Stomach (tissue), 9 donors: ENCODE measurements around the gene COL4A1. TPM values are rescaled to one million over a fixed set of nuclear protein-coding genes. Genes with fewer than 3 reads are reported as not detected.

Source experiments
- DNase-seq, 2 donors: peaks; one replicate each; pipeline versions ENCODE4 v3.0.0 to v3.0.0-alpha.2; 2013 to 2019
- H3K27ac ChIP-seq, 5 donors: fragments of 200-600 bp in 4 of 5; sonication (generic) in 4 of 5; one replicate each; pipeline ENCODE4 v1.5.1; 2013 to 2019; ENCODE audit warnings: mild to moderate bottlenecking in 1 of 5, moderate library complexity in 1 of 5
- H3K27me3 ChIP-seq, 3 donors: fragments of 200-600 bp; sonication (generic); one replicate each; pipeline ENCODE4 v1.5.1; 2017 to 2019; ENCODE audit warnings: mixed run types in 1 of 3
- H3K36me3 ChIP-seq, 4 donors: fragments of 200-600 bp; sonication (generic); 1 replicate in 3 of 4; 2 replicates in 1 of 4; pipeline ENCODE4 v1.5.1; 2016 to 2019
- H3K4me1 ChIP-seq, 4 donors: fragments of 200-600 bp; sonication (generic); one replicate each; pipeline ENCODE4 v1.5.1; 2016 to 2019
- H3K4me3 ChIP-seq, 4 donors: fragments of 200-600 bp; sonication (generic) in 3 of 4; one replicate each; pipeline ENCODE4 v1.5.1; 2016 to 2019; ENCODE audit warnings: mild to moderate bottlenecking in 1 of 4
- H3K9me3 ChIP-seq, 4 donors: fragments of 200-600 bp; sonication (generic); one replicate each; pipeline ENCODE4 v1.5.1; 2016 to 2019
- EP300 ChIP-seq: sonication (generic); formaldehyde crosslinking; IDR thresholded peaks from one replicate; pipeline ENCODE4 v1.6.1; 2017; ENCODE audit warnings: antibody characterized with exemption
- POLR2A ChIP-seq, 4 donors: fragments of 450-650 bp; IDR thresholded peaks; one replicate each; pipeline ENCODE4 v1.6.1; 2016; ENCODE audit warnings: antibody characterized with exemption in 4 of 4, control low read depth in 2 of 4, mild to moderate bottlenecking in 1 of 4, moderate library complexity in 1 of 4
- POLR2AphosphoS5 ChIP-seq, 3 donors: sonication (generic); formaldehyde crosslinking; IDR thresholded peaks; one replicate each; pipeline ENCODE4 v1.6.1; 2016; ENCODE audit warnings: antibody characterized with exemption in 3 of 3
- WGBS, 5 donors: extraction: QIAGEN DNeasy Blood & Tissue Kit in 3 of 5; methylation state at CpG; one replicate each; pipeline versions ENCODE4 v1.1.5 to v1.1.7; 2013 to 2018; 5-methylcytosine and 5-hydroxymethylcytosine counted together
- intact Hi-C: fragments of 100-400 bp; cut with DNase I; formaldehyde crosslinking; loops from one replicate; pipeline ENCODE4 v1.15.1; 2023; ENCODE audit warnings: low total_unique reads
- polyA plus RNA-seq, 3 donors: library from polyadenylated mRNA; stranded (reverse); fragments of 200-250 nt; gene quantifications; one replicate each; pipeline ENCODE4 v1.2.3, GENCODE V29; 2013
- total RNA-seq, 5 donors: library from RNA; depleted of rRNA; stranded (reverse); fragments of >200 nt; gene quantifications; one replicate each; pipeline versions ENCODE4 v1.1.0 to v1.2.3, GENCODE V29; 2014 to 2016
- TF ChIP-seq, protein P1 (sequence below), 7 experiments: fragments of 450-650 bp in 4 of 7; fragments of 200-600 bp in 3 of 7; sonication (generic) in 3 of 7; IDR thresholded peaks; one replicate each; pipeline ENCODE4 v1.5.1; 2016 to 2019; ENCODE audit warnings: antibody characterized with exemption in 7 of 7, control low read depth in 2 of 7, mild to moderate bottlenecking in 1 of 7
- donor health status: healthy with polysubstance abuse.
- donor health status: Bipolar disorder and iron deficiency.
- donor health status: healthy.

COL4A1 gene
- total and polyA plus RNA-seq, 8 donors = 18.8 to 798 (median 133) TPM

DNA sequence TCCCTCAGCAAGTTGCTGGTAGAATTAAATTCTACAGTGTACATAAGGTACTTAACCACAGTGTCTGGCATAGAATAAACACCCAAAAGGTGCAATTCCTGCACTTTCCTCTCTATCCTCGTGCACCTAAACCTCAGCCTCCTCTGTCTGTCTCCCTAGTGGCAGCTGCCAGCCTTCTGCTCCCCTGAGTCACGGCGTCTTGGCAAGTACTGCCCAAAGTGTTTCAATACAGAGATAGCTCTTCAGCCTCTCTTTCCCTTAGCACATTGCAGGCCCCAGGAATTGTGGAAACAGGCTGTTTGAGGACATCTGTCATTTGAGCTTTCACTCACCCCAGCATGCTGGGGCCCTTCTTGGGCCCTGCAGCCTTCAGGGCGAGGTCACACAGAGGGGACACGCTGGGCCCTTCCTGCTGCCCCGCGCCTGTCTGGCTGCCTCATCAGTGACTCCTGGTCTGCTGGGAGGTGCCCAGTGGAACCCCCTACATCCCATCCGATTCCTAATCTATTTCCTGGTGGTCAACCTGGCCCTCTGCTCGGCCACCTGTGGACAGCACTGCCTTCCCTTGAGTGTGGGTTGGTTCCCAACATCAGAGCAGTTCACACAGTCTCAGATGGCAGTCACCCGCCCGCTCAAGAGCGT lies 19.4 kb upstream of the COL4A1 start:
- TF ChIP-seq, protein P1, sequence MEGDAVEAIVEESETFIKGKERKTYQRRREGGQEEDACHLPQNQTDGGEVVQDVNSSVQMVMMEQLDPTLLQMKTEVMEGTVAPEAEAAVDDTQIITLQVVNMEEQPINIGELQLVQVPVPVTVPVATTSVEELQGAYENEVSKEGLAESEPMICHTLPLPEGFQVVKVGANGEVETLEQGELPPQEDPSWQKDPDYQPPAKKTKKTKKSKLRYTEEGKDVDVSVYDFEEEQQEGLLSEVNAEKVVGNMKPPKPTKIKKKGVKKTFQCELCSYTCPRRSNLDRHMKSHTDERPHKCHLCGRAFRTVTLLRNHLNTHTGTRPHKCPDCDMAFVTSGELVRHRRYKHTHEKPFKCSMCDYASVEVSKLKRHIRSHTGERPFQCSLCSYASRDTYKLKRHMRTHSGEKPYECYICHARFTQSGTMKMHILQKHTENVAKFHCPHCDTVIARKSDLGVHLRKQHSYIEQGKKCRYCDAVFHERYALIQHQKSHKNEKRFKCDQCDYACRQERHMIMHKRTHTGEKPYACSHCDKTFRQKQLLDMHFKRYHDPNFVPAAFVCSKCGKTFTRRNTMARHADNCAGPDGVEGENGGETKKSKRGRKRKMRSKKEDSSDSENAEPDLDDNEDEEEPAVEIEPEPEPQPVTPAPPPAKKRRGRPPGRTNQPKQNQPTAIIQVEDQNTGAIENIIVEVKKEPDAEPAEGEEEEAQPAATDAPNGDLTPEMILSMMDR (IDR thresholded peaks at IDR 0.05) = no peak
- no peak for TF ChIP-seq POLR2A (IDR thresholded peaks at IDR 0.05)
- TF ChIP-seq EP300 = no peak
- no peak for TF ChIP-seq POLR2AphosphoS5 (IDR thresholded peaks at IDR 0.05)
- no peaks in the 10 kb centered on the region for H3K9me3 ChIP-seq
- peaks cover 0 to 83% (median 50%) of the 10 kb centered on the region in 4 donors for H3K4me1 ChIP-seq
- no peak for DNase-seq
- no peaks in the 10 kb centered on the region for H3K36me3 ChIP-seq
- no peaks in the 10 kb centered on the region for H3K27me3 ChIP-seq
- peak overlapping the region in 4 of 5 donors; percentile 84 to 92 (median 86) for H3K27ac ChIP-seq
- whole genome bisulfite sequencing, 5 donors = 69 to 80% (median 75%) methylated on average over 12 of the region's 12 CpGs
- no peak overlapping the region for H3K4me3 ChIP-seq
- intact Hi-C loops = no loop called here

DNA sequence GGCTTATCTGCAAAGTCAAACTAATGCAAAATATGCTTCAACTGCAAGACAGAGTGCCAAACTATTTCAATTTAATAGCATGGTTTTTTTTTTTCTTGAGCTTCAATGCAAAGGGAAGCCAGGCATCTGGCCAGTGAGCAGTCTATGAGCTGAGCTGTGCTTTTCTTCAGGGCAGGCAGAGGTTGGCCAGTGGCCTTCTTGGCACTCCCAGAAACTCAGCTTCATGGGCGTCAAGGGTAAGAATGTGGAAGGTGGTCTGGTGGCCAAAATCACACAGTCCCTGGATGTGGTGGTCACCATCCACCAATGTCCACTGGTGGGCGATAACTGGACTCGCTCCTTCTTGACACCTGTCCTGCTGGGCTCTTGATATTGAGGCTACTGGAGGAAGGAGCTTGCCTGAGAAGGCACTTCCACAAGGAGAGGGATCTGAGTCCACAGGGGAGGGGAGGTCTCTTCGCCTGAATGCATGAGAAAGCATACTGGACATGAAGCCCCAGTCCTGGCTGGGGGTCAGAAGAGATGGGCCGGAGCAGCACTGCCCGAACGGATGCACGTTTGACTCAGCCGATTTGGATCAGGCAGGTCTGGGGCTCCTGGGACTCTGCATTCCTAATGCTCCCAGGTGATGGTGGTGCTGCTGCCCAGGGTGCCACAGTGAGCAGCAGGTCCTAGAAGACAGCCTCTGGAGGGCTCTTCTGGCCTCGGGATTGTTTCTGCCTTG lies 17.2 kb upstream of the COL4A1 start:
- Histone ChIP-seq H3K9me3 (no peaks in the 10 kb centered on the region), H3K4me1 (peaks cover 0 to 86% (median 53%) of the 10 kb centered on the region in 4 donors), H3K4me3 (no peak overlapping the region), H3K27me3 (no peaks in the 10 kb centered on the region), H3K27ac (peak overlapping the region in 4 of 5 donors; percentile 20 to 92 (median 86)), H3K36me3 (no peaks in the 10 kb centered on the region)
- intact Hi-C loops = no loop called here
- no peak for DNase-seq
- TF ChIP-seq POLR2AphosphoS5 (IDR thresholded peaks at IDR 0.05) = no peak
- no peak for TF ChIP-seq EP300
- TF ChIP-seq, protein P1 (IDR thresholded peaks at IDR 0.05) = no peak
- TF ChIP-seq POLR2A (IDR thresholded peaks at IDR 0.05) = no peak
- 62 to 84% (median 81%) methylated on average over 7 to 10 of the region's 10 CpGs for WGBS, 5 donors

DNA sequence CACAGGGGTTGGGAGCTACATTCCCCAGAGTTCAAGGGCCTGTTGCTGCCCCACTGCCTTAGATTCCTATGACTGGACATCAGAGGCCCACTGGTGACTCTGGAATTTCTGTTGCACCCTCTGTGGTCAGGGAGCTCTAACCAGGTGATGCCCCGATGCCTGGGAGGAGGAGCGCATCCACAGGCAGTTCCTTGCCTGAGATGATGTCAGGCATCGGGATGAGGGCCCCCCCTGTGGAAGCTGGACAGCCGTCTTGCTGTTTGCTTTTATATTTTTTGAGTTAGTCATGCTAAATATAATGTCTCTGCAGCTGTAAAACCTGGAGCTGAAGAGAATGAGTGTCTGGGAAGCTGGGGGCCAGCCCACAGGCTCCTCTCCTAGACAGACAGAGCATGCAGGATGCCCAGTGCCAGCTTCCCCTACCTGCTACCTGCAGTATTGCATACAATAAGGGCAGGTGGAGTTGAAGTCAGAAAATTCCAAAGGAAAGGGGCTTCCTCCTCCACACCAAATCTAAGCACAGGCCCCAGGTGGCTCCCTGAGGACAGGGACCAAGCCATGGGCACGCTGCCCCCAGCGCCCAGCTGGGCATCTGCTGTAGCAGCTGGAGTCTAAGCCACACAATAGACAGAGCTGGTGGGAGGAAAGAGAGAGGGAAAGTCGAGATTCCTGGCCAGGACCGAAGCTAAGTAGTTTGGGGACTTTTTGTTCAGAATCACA lies 16.4 kb upstream of the COL4A1 start:
- Histone ChIP-seq H3K27ac (peak overlapping the region in 4 of 5 donors; percentile 60 to 92 (median 73)), H3K4me1 (peaks cover 0 to 87% (median 54%) of the 10 kb centered on the region in 4 donors), H3K9me3 (no peaks in the 10 kb centered on the region), H3K4me3 (no peak overlapping the region), H3K36me3 (no peaks in the 10 kb centered on the region), H3K27me3 (no peaks in the 10 kb centered on the region)
- WGBS, 5 donors = 70 to 81% (median 79%) methylated on average over 8 of the region's 8 CpGs
- no peak for DNase-seq
- intact Hi-C loops = no loop called here
- TF ChIP-seq POLR2AphosphoS5 (IDR thresholded peaks at IDR 0.05) (no peak), POLR2A (IDR thresholded peaks at IDR 0.05) (no peak), EP300 (no peak)
- TF ChIP-seq, protein P1 (IDR thresholded peaks at IDR 0.05) = no peak

DNA sequence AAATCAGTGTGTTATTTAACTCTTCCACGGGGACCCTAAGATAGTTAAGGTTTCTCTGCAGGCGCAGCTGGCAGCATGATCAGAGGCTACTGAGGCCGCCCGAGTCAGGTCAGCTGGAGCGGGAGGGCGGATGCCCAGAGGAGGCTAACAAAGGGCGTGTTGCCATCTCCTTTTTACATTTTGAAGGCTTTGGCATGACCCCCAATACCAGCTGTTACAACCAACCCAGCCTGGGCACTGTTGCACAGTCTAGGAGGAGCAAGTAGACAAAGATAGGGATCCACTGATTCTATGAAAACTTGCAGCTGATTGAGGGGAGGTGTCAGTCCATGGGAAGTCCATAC lies 15.8 kb upstream of the COL4A1 start:
- H3K36me3 ChIP-seq = no peaks in the 10 kb centered on the region
- no peak for DNase-seq
- intact Hi-C loops = no loop called here
- TF ChIP-seq POLR2A (IDR thresholded peaks at IDR 0.05) (no peak), POLR2AphosphoS5 (IDR thresholded peaks at IDR 0.05) (no peak), EP300 (no peak)
- TF ChIP-seq, protein P1 (IDR thresholded peaks at IDR 0.05) = no peak
- no peaks in the 10 kb centered on the region for H3K9me3 ChIP-seq
- WGBS, 5 donors = 71 to 94% (median 86%) methylated on average over 7 of the region's 7 CpGs
- peaks cover 0 to 90% (median 54%) of the 10 kb centered on the region in 4 donors for H3K4me1 ChIP-seq
- H3K27ac ChIP-seq = peak overlapping the region in 4 of 5 donors; percentile 60 to 92 (median 73)
- no peaks in the 10 kb centered on the region for H3K27me3 ChIP-seq
- H3K4me3 ChIP-seq = no peak overlapping the region
